ENCODE results near the gene BRI3BP.

DNA sequence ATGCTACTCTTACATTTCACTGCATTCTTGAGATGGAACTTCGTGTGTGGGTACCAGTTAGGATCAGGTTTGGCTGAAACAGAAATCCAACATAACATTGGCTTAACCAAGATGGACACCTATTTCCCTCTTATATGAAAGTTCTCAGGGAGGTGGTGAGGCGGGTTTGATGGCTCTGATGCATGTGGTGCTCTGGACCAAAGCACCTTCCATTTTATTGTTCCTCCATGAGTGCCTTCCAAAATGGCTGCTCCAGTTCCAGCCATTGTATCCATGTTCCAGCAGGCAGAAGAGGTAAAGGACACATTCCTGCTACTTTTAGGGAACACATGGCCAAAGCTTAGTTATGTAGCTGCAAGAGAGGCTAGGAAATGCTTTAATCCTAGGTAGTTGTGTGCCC is 29.6 kb downstream of the BRI3BP start:
- TF ChIP-seq, protein P1, sequence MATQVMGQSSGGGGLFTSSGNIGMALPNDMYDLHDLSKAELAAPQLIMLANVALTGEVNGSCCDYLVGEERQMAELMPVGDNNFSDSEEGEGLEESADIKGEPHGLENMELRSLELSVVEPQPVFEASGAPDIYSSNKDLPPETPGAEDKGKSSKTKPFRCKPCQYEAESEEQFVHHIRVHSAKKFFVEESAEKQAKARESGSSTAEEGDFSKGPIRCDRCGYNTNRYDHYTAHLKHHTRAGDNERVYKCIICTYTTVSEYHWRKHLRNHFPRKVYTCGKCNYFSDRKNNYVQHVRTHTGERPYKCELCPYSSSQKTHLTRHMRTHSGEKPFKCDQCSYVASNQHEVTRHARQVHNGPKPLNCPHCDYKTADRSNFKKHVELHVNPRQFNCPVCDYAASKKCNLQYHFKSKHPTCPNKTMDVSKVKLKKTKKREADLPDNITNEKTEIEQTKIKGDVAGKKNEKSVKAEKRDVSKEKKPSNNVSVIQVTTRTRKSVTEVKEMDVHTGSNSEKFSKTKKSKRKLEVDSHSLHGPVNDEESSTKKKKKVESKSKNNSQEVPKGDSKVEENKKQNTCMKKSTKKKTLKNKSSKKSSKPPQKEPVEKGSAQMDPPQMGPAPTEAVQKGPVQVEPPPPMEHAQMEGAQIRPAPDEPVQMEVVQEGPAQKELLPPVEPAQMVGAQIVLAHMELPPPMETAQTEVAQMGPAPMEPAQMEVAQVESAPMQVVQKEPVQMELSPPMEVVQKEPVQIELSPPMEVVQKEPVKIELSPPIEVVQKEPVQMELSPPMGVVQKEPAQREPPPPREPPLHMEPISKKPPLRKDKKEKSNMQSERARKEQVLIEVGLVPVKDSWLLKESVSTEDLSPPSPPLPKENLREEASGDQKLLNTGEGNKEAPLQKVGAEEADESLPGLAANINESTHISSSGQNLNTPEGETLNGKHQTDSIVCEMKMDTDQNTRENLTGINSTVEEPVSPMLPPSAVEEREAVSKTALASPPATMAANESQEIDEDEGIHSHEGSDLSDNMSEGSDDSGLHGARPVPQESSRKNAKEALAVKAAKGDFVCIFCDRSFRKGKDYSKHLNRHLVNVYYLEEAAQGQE (IDR thresholded peaks at IDR 0.05; ENCODE audit: low read depth) = no peak
- TF ChIP-seq TEAD4 (IDR thresholded peaks at IDR 0.05) = no peak
- TF ChIP-seq, protein P2, sequence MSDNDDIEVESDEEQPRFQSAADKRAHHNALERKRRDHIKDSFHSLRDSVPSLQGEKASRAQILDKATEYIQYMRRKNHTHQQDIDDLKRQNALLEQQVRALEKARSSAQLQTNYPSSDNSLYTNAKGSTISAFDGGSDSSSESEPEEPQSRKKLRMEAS (IDR thresholded peaks at IDR 0.05) = no peak
- TF ChIP-seq, protein P3, sequence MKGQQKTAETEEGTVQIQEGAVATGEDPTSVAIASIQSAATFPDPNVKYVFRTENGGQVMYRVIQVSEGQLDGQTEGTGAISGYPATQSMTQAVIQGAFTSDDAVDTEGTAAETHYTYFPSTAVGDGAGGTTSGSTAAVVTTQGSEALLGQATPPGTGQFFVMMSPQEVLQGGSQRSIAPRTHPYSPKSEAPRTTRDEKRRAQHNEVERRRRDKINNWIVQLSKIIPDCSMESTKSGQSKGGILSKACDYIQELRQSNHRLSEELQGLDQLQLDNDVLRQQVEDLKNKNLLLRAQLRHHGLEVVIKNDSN (IDR thresholded peaks at IDR 0.05) = no peak
- TF ChIP-seq YY1 (IDR thresholded peaks at IDR 0.05; ENCODE audit: low read depth) = no peak
- no peak for TF ChIP-seq EGR1 (IDR thresholded peaks at IDR 0.05)
- no peak for TF ChIP-seq TCF12 (IDR thresholded peaks at IDR 0.05; ENCODE audit: low read depth)
- no peak for TF ChIP-seq CEBPB (IDR thresholded peaks at IDR 0.05)
- TF ChIP-seq TAF1 (IDR thresholded peaks at IDR 0.05; ENCODE audit: low read depth) = no peak

All from Ishikawa (cell line).